GM23248 (cell line): Measurements from ENCODE around the gene CTDP1. TPM values are rescaled to one million over a fixed set of nuclear protein-coding genes. Genes with fewer than 3 reads are reported as not detected.

Experiments used
- DNase-seq: peaks from one replicate; pipeline ENCODE4 v3.0.0-alpha.2; 2015
- H2AFZ ChIP-seq: fragments of 200-600 bp; sonication (generic); 2 replicates; pipeline ENCODE4 v1.6.1; 2016; ENCODE audit warnings: antibody characterized with exemption
- H3F3A ChIP-seq: fragments of 200-600 bp; sonication (generic); 2 replicates; pipeline ENCODE4 v1.6.1; 2016; ENCODE audit warnings: mild to moderate bottlenecking, antibody characterized with exemption, mixed run types; ENCODE audit not compliant: insufficient read depth
- H3K27ac ChIP-seq: fragments of 200-600 bp; sonication (generic); 2 replicates; pipeline ENCODE4 v1.5.1; 2016; ENCODE audit warnings: mild to moderate bottlenecking
- H3K27me3 ChIP-seq: fragments of 200-600 bp; sonication (generic); replicated peaks from 2 replicates; pipeline ENCODE4 v1.6.1; 2016; ENCODE audit warnings: mild to moderate bottlenecking; ENCODE audit not compliant: insufficient read depth
- H3K36me3 ChIP-seq: fragments of 200-600 bp; sonication (generic); 2 replicates; pipeline ENCODE4 v1.6.1; 2016; ENCODE audit warnings: low read depth, mild to moderate bottlenecking
- H3K4me1 ChIP-seq: fragments of 200-600 bp; sonication (generic); 2 replicates; pipeline ENCODE4 v1.6.1; 2016; ENCODE audit warnings: mild to moderate bottlenecking; ENCODE audit not compliant: insufficient read depth
- H3K4me2 ChIP-seq: fragments of 200-600 bp; sonication (generic); one replicate; pipeline ENCODE4 v1.6.1; 2016; ENCODE audit warnings: mild to moderate bottlenecking; ENCODE audit not compliant: unreplicated experiment
- H3K4me3 ChIP-seq: fragments of 200-600 bp; sonication (generic); 2 replicates; pipeline ENCODE4 v1.5.1; 2016; ENCODE audit warnings: mild to moderate bottlenecking
- H3K79me2 ChIP-seq: fragments of 200-600 bp; sonication (generic); 2 replicates; pipeline ENCODE4 v1.6.1; 2016; ENCODE audit warnings: mild to moderate bottlenecking; ENCODE audit not compliant: insufficient read depth
- H3K9ac ChIP-seq: fragments of 200-600 bp; sonication (generic); 2 replicates; pipeline ENCODE4 v1.6.1; 2016; ENCODE audit warnings: mild to moderate bottlenecking
- H3K9me2 ChIP-seq: fragments of 200-600 bp; sonication (generic); 2 replicates; pipeline ENCODE4 v1.6.1; 2016; ENCODE audit warnings: mixed run types, mild to moderate bottlenecking, moderate library complexity; ENCODE audit not compliant: insufficient read depth
- H3K9me3 ChIP-seq: fragments of 200-600 bp; sonication (generic); one replicate; pipeline ENCODE4 v1.6.1; 2017; ENCODE audit warnings: low read depth
- H4K20me1 ChIP-seq: fragments of 200-600 bp; sonication (generic); 2 replicates; pipeline ENCODE4 v1.6.0; 2016; ENCODE audit not compliant: insufficient read depth
- EZH2 ChIP-seq: fragments of 200-600 bp; sonication (generic); IDR thresholded peaks from 2 replicates; pipeline ENCODE4 v1.6.1; 2018; ENCODE audit warnings: antibody characterized with exemption, mild to moderate bottlenecking; ENCODE audit not compliant: insufficient read depth, poor library complexity, severe bottlenecking
- EZH2phosphoT487 ChIP-seq: fragments of 200-600 bp; sonication (generic); IDR thresholded peaks from 2 replicates; pipeline ENCODE4 v1.6.1; 2018; ENCODE audit warnings: antibody characterized with exemption, moderate library complexity, mild to moderate bottlenecking, low read depth; ENCODE audit not compliant: insufficient read depth
- WGBS, 2 experiments: methylation state at CpG; one replicate each; pipeline ENCODE4 v1.1.6; 2015 to 2017; ENCODE audit warnings: low lambda C conversion rate in 2 of 2, low coverage in 1 of 2; ENCODE audit errors: missing lambda C conversion rate in 2 of 2; 5-methylcytosine and 5-hydroxymethylcytosine counted together
- in situ Hi-C: fragments of 300-500 bp; cut with MboI; formaldehyde crosslinking; loops from 2 replicates; pipeline ENCODE4 v1.15.0; 2020
- polyA plus RNA-seq: library from polyadenylated mRNA; unstranded; fragments of >200 nt; fragmentation: Nextera tagmentation; extraction: Ambion mirVana; gene quantifications from 2 replicates; pipeline ENCODE4 v1.2.1, GENCODE V29; 2016
- total RNA-seq: library from RNA; depleted of rRNA; stranded (reverse); fragments of >200 nt; shearing (Covaris generic); gene quantifications from 2 replicates; pipeline ENCODE4 v1.2.3, GENCODE V29; 2014

CTDP1 gene
- total and polyA plus RNA-seq, 2 experiments from 2014 or later = 6.7 to 26.0 TPM

- Histone ChIP-seq H3K4me1 (no peaks in the 10 kb centered on the region), H3K27me3 (peaks cover 16% of the 10 kb centered on the region), H3K36me3 (no peaks in the 10 kb centered on the region), H3K9me2 (no peaks in the 10 kb centered on the region), H3F3A (no peaks in the 10 kb centered on the region), H3K27ac (no peak overlapping the region), H2AFZ (no peak overlapping the region), H4K20me1 (no peaks in the 10 kb centered on the region), H3K9ac (no peak overlapping the region), H3K4me3 (no peak overlapping the region), H3K9me3 (no peaks in the 10 kb centered on the region), H3K79me2 (no peaks in the 10 kb centered on the region), H3K4me2 (no peak overlapping the region)
- DNase-seq = no peak
- no peak for TF ChIP-seq EZH2
- no peak for TF ChIP-seq EZH2phosphoT487
- WGBS, 2 experiments = 0 to 3% methylated on average over 1 of the region's 1 CpG
- in situ Hi-C loops = loop anchor here (10.0 kb wide), 1 partner anchor 113 kb away; no protein-coding TSS in a partner anchor
Observed at GRCh38 chr18:79647307-79647706, 32.3 kb upstream of the CTDP1 start.

- Histone ChIP-seq H3K4me2 (no peak overlapping the region), H3K9ac (no peak overlapping the region), H3K36me3 (no peaks in the 10 kb centered on the region), H4K20me1 (no peaks in the 10 kb centered on the region), H3K9me3 (no peaks in the 10 kb centered on the region), H3K4me3 (no peak overlapping the region), H2AFZ (no peak overlapping the region), H3K9me2 (no peaks in the 10 kb centered on the region), H3F3A (no peaks in the 10 kb centered on the region), H3K27ac (no peak overlapping the region), H3K79me2 (no peaks in the 10 kb centered on the region), H3K4me1 (no peaks in the 10 kb centered on the region), H3K27me3 (peaks cover 37% of the 10 kb centered on the region)
- DNase-seq = no peak
- TF ChIP-seq EZH2phosphoT487 (no peak), EZH2 (no peak)
- in situ Hi-C loops = no loop called here
- WGBS, 2 experiments = 75 to 76% methylated on average over 11 of the region's 11 CpGs
Observed at GRCh38 chr18:79650959-79651358, 28.6 kb upstream of the CTDP1 start.

- no peak overlapping the region for H3K9ac ChIP-seq
- H3K79me2 ChIP-seq = no peaks in the 10 kb centered on the region
- no peak overlapping the region for H3K27ac ChIP-seq
- no peak for TF ChIP-seq EZH2phosphoT487
- no peak for TF ChIP-seq EZH2
- H3K9me2 ChIP-seq = no peaks in the 10 kb centered on the region
- no peaks in the 10 kb centered on the region for H3K36me3 ChIP-seq
- in situ Hi-C loops = no loop called here
- H4K20me1 ChIP-seq = no peaks in the 10 kb centered on the region
- H3K27me3 ChIP-seq = peaks cover 63% of the 10 kb centered on the region
- H3F3A ChIP-seq = no peaks in the 10 kb centered on the region
- H3K4me1 ChIP-seq = no peaks in the 10 kb centered on the region
- 50 to 59% methylated on average over 21 of the region's 21 CpGs for WGBS, 2 experiments
- no peaks in the 10 kb centered on the region for H3K9me3 ChIP-seq
- DNase-seq = no peak
- no peak overlapping the region for H3K4me3 ChIP-seq
- no peak overlapping the region for H2AFZ ChIP-seq
- H3K4me2 ChIP-seq = no peak overlapping the region
Observed at GRCh38 chr18:79657342-79657996, 22.1 kb upstream of the CTDP1 start.

- Histone ChIP-seq H3K4me2 (no peak overlapping the region), H3K79me2 (no peaks in the 10 kb centered on the region), H3K9me3 (no peaks in the 10 kb centered on the region), H3K4me1 (no peaks in the 10 kb centered on the region), H3K9ac (no peak overlapping the region), H3K27me3 (peaks cover 55% of the 10 kb centered on the region), H3F3A (no peaks in the 10 kb centered on the region), H3K4me3 (no peak overlapping the region), H3K27ac (no peak overlapping the region), H4K20me1 (no peaks in the 10 kb centered on the region), H2AFZ (no peak overlapping the region), H3K9me2 (no peaks in the 10 kb centered on the region), H3K36me3 (no peaks in the 10 kb centered on the region)
- WGBS, 2 experiments = 74 to 75% methylated on average over 12 of the region's 12 CpGs
- no peak for DNase-seq
- in situ Hi-C loops = no loop called here
- no peak for TF ChIP-seq EZH2phosphoT487
- no peak for TF ChIP-seq EZH2
Observed at GRCh38 chr18:79658366-79658765, 21.2 kb upstream of the CTDP1 start.

- Histone ChIP-seq H3F3A (0 out of 2 replicates have a peak, but pooled peaks cover under 1% of the 10 kb centered on the region), H3K27me3 (peaks cover 47% of the 10 kb centered on the region), H3K4me1 (peaks cover 2% of the 10 kb centered on the region; the same call in 1 of the 2 replicates), H3K27ac (no peak overlapping the region), H3K9ac (no peak overlapping the region), H3K9me3 (no peaks in the 10 kb centered on the region), H3K9me2 (no peaks in the 10 kb centered on the region), H3K4me2 (no peak overlapping the region), H3K4me3 (no peak overlapping the region), H4K20me1 (no peaks in the 10 kb centered on the region), H3K79me2 (no peaks in the 10 kb centered on the region), H2AFZ (no peak overlapping the region), H3K36me3 (no peaks in the 10 kb centered on the region)
- in situ Hi-C loops = no loop called here
- WGBS, 2 experiments = 46 to 53% methylated on average over 5 of the region's 5 CpGs
- no peak for TF ChIP-seq EZH2phosphoT487
- TF ChIP-seq EZH2 = no peak
- DNase-seq = no peak
Observed at GRCh38 chr18:79659733-79660132, 19.9 kb upstream of the CTDP1 start.
